BJ (cell line): ENCODE results near the gene TMEM86A. TPM values are rescaled to one million over a fixed set of nuclear protein-coding genes. Genes with fewer than 3 reads are reported as not detected.

Experiments
- CTCF ChIA-PET: fragments of 350-600 bp; formaldehyde crosslinking; extraction: SDS; loops from one replicate; lab custom pipeline; 2021; ENCODE audit warnings: antibody characterized with exemption, inconsistent platforms; lab: Yijun Ruan, JAX
- POLR2A ChIA-PET: fragments of 300-600 bp; sonication (Branson Sonifier 250); formaldehyde crosslinking; extraction: SDS; loops from one replicate; lab custom pipeline; 2021; ENCODE audit warnings: antibody characterized with exemption; lab: Charles Lee
- DNase-seq: peaks from one replicate; pipeline ENCODE4 v3.0.0-alpha.2; 2011; ENCODE audit warnings: low read depth
- H3K27me3 ChIP-seq: 2 replicates; pipeline ENCODE4 v1.6.0; 2011; ENCODE audit warnings: low read length; ENCODE audit not compliant: control insufficient read depth, insufficient read depth
- H3K36me3 ChIP-seq: 2 replicates; pipeline ENCODE4 v1.5.1; 2011; ENCODE audit warnings: low read length; ENCODE audit not compliant: control insufficient read depth, insufficient read depth
- H3K4me3 ChIP-seq: 2 replicates; pipeline ENCODE4 v1.5.1; 2011; ENCODE audit warnings: low read depth, mild to moderate bottlenecking, control low read depth, low read length
- polyA plus RNA-seq: library from polyadenylated mRNA; depleted of rRNA; stranded (reverse); fragments of >200 nt; gene quantifications from 2 replicates; pipeline ENCODE4 v1.2.3, GENCODE V29; 2011
- TF ChIP-seq, protein P1 (sequence below): IDR thresholded peaks from 2 replicates; pipeline ENCODE4 v1.5.1; 2011; ENCODE audit warnings: low read depth, mild to moderate bottlenecking, control low read depth, inconsistent platforms, low read length, moderate library complexity; ENCODE audit not compliant: insufficient read depth

The TMEM86A gene
- polyA plus RNA-seq, 1 experiment = 0.71 TPM

DNA sequence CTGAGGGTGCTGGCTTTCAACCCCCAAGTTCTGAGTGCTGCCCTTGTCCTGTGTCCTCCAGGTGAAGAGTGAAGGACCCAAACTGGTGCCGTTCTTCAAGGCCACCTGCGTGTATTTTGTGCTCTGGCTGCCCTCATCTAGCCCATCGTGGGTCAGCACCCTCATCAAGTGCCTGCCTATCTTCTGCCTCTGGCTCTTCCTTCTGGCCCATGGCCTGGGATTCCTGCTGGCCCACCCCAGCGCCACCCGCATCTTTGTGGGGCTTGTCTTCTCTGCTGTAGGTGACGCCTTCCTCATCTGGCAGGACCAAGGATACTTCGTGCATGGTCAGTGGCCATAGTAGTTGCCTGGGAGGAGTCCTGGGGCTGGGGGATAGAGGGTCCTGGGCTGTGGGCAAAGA, 2.3 kb downstream of the TMEM86A start:
- Histone ChIP-seq H3K4me3 (no peak overlapping the region), H3K27me3 (peaks cover 7% of the 10 kb centered on the region), H3K36me3 (no peaks in the 10 kb centered on the region)
- no peak for DNase-seq
- CTCF ChIA-PET = no interaction called here
- TF ChIP-seq, protein P1, sequence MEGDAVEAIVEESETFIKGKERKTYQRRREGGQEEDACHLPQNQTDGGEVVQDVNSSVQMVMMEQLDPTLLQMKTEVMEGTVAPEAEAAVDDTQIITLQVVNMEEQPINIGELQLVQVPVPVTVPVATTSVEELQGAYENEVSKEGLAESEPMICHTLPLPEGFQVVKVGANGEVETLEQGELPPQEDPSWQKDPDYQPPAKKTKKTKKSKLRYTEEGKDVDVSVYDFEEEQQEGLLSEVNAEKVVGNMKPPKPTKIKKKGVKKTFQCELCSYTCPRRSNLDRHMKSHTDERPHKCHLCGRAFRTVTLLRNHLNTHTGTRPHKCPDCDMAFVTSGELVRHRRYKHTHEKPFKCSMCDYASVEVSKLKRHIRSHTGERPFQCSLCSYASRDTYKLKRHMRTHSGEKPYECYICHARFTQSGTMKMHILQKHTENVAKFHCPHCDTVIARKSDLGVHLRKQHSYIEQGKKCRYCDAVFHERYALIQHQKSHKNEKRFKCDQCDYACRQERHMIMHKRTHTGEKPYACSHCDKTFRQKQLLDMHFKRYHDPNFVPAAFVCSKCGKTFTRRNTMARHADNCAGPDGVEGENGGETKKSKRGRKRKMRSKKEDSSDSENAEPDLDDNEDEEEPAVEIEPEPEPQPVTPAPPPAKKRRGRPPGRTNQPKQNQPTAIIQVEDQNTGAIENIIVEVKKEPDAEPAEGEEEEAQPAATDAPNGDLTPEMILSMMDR = no peak
- POLR2A ChIA-PET = no interaction called here

DNA sequence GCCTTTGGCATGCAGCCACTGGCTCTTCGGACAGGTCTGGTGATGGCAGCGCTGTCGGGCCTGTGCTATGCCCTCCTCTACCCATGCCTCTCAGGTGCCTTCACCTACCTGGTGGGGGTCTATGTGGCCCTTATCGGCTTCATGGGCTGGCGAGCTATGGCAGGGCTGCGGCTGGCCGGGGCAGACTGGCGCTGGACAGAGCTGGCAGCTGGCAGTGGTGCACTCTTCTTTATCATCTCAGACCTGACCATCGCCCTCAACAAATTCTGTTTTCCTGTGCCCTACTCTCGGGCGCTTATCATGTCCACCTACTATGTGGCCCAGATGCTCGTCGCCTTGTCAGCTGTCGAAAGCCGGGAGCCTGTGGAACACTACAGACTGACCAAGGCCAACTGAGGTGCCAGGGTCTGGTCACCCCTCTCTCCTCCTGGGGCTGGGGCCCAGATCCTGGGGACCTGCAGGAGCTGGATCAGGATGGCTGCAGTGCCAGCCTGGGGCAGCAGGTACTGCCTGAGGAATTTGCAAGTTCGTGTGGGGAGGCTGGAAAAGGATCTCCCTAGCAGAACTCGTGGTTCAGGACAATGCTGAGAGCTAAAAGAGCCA, 3.1 kb downstream of the TMEM86A start:
- no peaks in the 10 kb centered on the region for H3K36me3 ChIP-seq
- POLR2A ChIA-PET = no interaction called here
- TF ChIP-seq, protein P1 = no peak
- peaks cover 11% of the 10 kb centered on the region for H3K27me3 ChIP-seq
- no peak for DNase-seq
- no peak overlapping the region for H3K4me3 ChIP-seq
- CTCF ChIA-PET = interaction anchor here (1.4 kb wide), 1 partner anchor 20 kb away, joined by 6 read pairs; no protein-coding TSS in a partner anchor

DNA sequence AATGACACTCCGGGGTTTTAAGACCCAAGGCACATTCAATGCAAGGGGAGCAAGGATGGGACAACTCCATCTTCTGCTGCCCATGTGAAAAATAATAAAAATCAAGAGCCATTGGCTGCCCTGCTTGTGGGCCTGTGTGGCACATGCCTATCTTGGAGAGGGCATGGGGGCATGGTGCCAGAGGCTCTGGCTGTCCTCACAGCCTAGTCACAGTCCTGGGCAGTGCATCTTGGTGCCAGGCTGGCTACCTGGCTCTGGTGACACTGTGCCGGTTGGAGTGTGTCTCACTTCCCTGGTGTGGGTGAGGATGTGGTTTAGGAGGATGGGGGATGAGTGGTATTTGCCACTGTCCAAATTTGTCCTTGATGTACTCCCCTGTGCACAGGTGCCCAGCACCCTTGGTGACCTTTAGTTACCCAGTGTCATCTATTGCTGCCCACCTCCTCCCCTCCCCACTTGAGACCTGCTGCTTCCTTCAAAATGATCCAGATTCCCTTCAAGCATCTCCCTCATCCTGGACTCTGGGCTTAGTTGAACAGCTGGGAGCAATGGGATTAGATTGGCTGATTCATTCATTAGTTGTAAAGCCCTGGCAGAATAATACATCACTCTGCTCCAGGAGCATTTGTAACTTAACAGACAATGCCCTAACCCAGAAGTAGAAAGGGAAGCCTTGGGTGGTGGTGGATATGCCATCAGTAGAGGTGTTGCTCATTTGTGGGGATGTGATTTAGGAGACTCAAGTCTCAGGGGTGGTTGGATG, 4.6 kb downstream of the TMEM86A start:
- ChIA-PET CTCF (interaction anchor here (0.9 to 1.7 kb wide), 4 partner anchors 19 to 28 kb away, joined by 3 to 6 read pairs (median 4); no protein-coding TSS in a partner anchor), POLR2A (no interaction called here)
- Histone ChIP-seq H3K36me3 (no peaks in the 10 kb centered on the region), H3K27me3 (peaks cover 18% of the 10 kb centered on the region), H3K4me3 (no peak overlapping the region)
- TF ChIP-seq, protein P1 = no peak
- DNase-seq = no peak

DNA sequence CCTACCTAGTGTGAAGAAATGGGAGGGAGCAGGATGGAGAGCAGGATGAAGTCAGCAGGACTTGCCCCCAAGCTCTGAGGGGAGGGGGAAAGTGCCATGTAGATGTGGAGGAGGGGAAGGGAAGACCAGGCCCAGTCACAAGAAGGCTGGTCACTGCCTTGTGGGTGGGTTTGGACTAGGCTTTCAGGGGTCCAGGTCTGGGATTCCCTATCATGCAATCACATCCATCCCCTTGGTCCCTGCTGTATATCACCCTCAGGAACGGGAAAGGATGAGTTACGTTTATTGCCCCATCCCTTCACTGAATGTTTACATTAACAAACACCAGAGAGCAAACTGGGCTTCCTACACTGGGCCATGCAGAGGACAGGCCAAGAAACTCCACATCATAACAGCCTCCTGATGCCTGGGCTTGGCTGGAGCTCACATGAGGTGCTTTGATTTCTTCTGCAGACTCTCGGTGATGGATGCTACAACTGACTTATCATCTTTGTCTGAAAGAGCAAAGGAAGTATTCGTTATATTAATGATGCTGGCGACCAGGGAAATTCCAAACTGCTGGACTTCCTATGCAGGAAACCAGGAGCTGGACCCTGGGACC, 5.6 kb downstream of the TMEM86A start:
- no peak for DNase-seq
- Histone ChIP-seq H3K4me3 (no peak overlapping the region), H3K36me3 (no peaks in the 10 kb centered on the region), H3K27me3 (peaks cover 18% of the 10 kb centered on the region)
- CTCF ChIA-PET = interaction anchor here (0.9 to 1.7 kb wide), 3 partner anchors 18 to 27 kb away, joined by 3 to 5 read pairs (median 4); no protein-coding TSS in a partner anchor
- TF ChIP-seq, protein P1 = no peak
- POLR2A ChIA-PET = no interaction called here

DNA sequence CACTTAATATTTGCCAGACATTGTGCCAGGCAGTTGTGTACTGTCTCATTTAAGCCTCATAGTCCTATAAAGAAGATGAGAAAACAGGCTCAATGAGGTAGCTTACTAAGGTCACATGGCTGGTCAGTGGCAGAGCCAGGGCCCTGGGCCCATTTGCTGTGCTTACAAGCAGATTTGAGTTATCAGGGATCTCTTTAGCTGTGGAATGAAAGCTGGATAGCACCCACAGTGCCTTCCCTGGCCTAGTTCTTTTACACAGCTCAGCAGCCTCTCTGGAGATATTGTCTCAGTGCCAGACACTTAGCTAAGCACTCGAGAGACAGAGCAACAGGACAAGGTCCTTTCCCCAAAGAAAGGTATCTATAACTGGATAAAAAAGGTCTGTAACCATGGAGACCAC, 6.1 kb downstream of the TMEM86A start:
- POLR2A ChIA-PET = no interaction called here
- TF ChIP-seq, protein P1 = no peak
- Histone ChIP-seq H3K4me3 (no peak overlapping the region), H3K27me3 (peaks cover 18% of the 10 kb centered on the region), H3K36me3 (no peaks in the 10 kb centered on the region)
- no peak for DNase-seq
- CTCF ChIA-PET = interaction anchor here (1.5 to 1.7 kb wide), 2 partner anchors 19 to 27 kb away, joined by 4 to 5 read pairs; no protein-coding TSS in a partner anchor
